Karpas-422 (cell line): ENCODE measurements around the gene METRNL. TPM values are rescaled to one million over a fixed set of nuclear protein-coding genes. Genes with fewer than 3 reads are reported as not detected.
A peak's percentile ranks its signal among the peaks of the same experiment; 100 is the strongest.

Experiments used
- DNase-seq: peaks from one replicate; pipeline ENCODE4 v3.0.0-alpha.2; 2015
- H2AFZ ChIP-seq: fragments of 200-600 bp; sonication (generic); 2 replicates; pipeline ENCODE4 v1.6.1; 2014; ENCODE audit warnings: antibody characterized with exemption, low read length, mixed read lengths
- H3K27ac ChIP-seq: fragments of 200-600 bp; sonication (generic); 2 replicates; pipeline ENCODE4 v1.5.1; 2014; ENCODE audit warnings: mild to moderate bottlenecking, low read length, moderate library complexity
- H3K27me3 ChIP-seq: fragments of 200-600 bp; sonication (generic); 2 replicates; pipeline ENCODE4 v1.6.1; 2014; ENCODE audit warnings: low read length, mixed read lengths
- H3K36me3 ChIP-seq: fragments of 200-600 bp; sonication (generic); 2 replicates; pipeline ENCODE4 v1.6.1; 2014; ENCODE audit warnings: low read length, mixed read lengths; ENCODE audit not compliant: insufficient read depth
- H3K4me1 ChIP-seq: fragments of 200-600 bp; sonication (generic); 2 replicates; pipeline ENCODE4 v1.6.1; 2014; ENCODE audit warnings: mild to moderate bottlenecking, low read length, mixed read lengths
- H3K4me2 ChIP-seq: fragments of 200-600 bp; sonication (generic); 2 replicates; pipeline ENCODE4 v1.6.1; 2014; ENCODE audit warnings: low read length, low read depth, mild to moderate bottlenecking; ENCODE audit not compliant: poor library complexity, severe bottlenecking
- H3K4me3 ChIP-seq: fragments of 200-600 bp; sonication (generic); 2 replicates; pipeline ENCODE4 v1.5.1; 2014; ENCODE audit warnings: mild to moderate bottlenecking, antibody characterized with exemption, low read length, mixed read lengths
- H3K79me2 ChIP-seq: fragments of 200-600 bp; sonication (generic); 2 replicates; pipeline ENCODE4 v1.6.1; 2014; ENCODE audit warnings: mild to moderate bottlenecking, low read length, mixed read lengths
- H3K9ac ChIP-seq: fragments of 200-600 bp; sonication (generic); 2 replicates; pipeline ENCODE4 v1.6.0; 2014; ENCODE audit warnings: low read length
- H3K9me2 ChIP-seq: fragments of 200-600 bp; sonication (generic), shearing (Covaris generic); replicated peaks from 2 replicates; pipeline ENCODE4 v1.6.0; 2014; ENCODE audit warnings: mild to moderate bottlenecking, low read length, moderate library complexity; ENCODE audit not compliant: insufficient read depth
- H3K9me3 ChIP-seq: fragments of 300-700, 200-600 bp; sonication (generic); 2 replicates; pipeline ENCODE4 v1.6.1; 2014; ENCODE audit warnings: low read length, mixed read lengths
- H4K20me1 ChIP-seq: fragments of 200-600 bp; sonication (generic); 2 replicates; pipeline ENCODE4 v1.6.1; 2014; ENCODE audit warnings: mild to moderate bottlenecking, antibody characterized with exemption, low read length, low read depth; ENCODE audit not compliant: insufficient read depth
- total RNA-seq: library from RNA; depleted of rRNA; stranded (reverse); fragments of >200 nt; shearing (Covaris generic); gene quantifications from 2 replicates; pipeline ENCODE4 v1.2.3, GENCODE V29; 2014; ENCODE audit warnings: low replicate concordance

Gene METRNL
- total RNA-seq, 1 experiment from 2014 or later, result 2.4 TPM

GRCh38 chr17:83078378-83079351 lies 744 bp upstream of the METRNL start:
- H3K9me2 ChIP-seq, result no peaks in the 10 kb centered on the region
- H3K36me3 ChIP-seq, result no peaks in the 10 kb centered on the region
- H3K4me2 ChIP-seq, result peak overlapping the region; percentile 66
- peak overlapping the region; percentile 62 for H3K4me3 ChIP-seq
- H3K27ac ChIP-seq, result no peak overlapping the region
- DNase-seq, result no peak
- H3K4me1 ChIP-seq, result peaks cover 14% of the 10 kb centered on the region
- no peak overlapping the region for H2AFZ ChIP-seq
- H3K9ac ChIP-seq, result peak overlapping the region; percentile 58
- no peaks in the 10 kb centered on the region for H3K79me2 ChIP-seq
- no peaks in the 10 kb centered on the region for H3K27me3 ChIP-seq
- 0 out of 2 replicates have a peak, but pooled peaks cover 3% of the 10 kb centered on the region for H4K20me1 ChIP-seq
- H3K9me3 ChIP-seq, result no peaks in the 10 kb centered on the region

- Histone ChIP-seq H3K9ac (0 out of 2 replicates have a peak overlapping the region, but pooled peaks have one; percentile 27), H4K20me1 (0 out of 2 replicates have a peak, but pooled peaks cover 3% of the 10 kb centered on the region), H3K4me3 (peak overlapping the region; percentile 57; the same call in 1 of the 2 replicates), H3K27me3 (no peaks in the 10 kb centered on the region), H3K27ac (no peak overlapping the region), H3K4me2 (peak overlapping the region; percentile 63), H3K9me3 (no peaks in the 10 kb centered on the region), H3K4me1 (peaks cover 14% of the 10 kb centered on the region), H3K79me2 (no peaks in the 10 kb centered on the region), H2AFZ (no peak overlapping the region), H3K36me3 (no peaks in the 10 kb centered on the region), H3K9me2 (no peaks in the 10 kb centered on the region)
- no peak for DNase-seq
Observed at GRCh38 chr17:83079766-83080578, 563 bp downstream of the METRNL start.

GRCh38 chr17:83080579-83080857 lies 1.1 kb downstream of the METRNL start:
- Histone ChIP-seq H4K20me1 (0 out of 2 replicates have a peak, but pooled peaks cover 3% of the 10 kb centered on the region), H3K9ac (0 out of 2 replicates have a peak overlapping the region, but pooled peaks have one; percentile 27), H3K4me2 (peak overlapping the region; percentile 63), H3K27ac (no peak overlapping the region), H3K9me2 (no peaks in the 10 kb centered on the region), H3K4me3 (peak overlapping the region; percentile 57; the same call in 1 of the 2 replicates), H2AFZ (no peak overlapping the region), H3K9me3 (no peaks in the 10 kb centered on the region), H3K4me1 (peaks cover 14% of the 10 kb centered on the region), H3K36me3 (no peaks in the 10 kb centered on the region), H3K79me2 (no peaks in the 10 kb centered on the region), H3K27me3 (no peaks in the 10 kb centered on the region)
- DNase-seq, result peak; percentile 51

- Histone ChIP-seq H3K9ac (peak overlapping the region; percentile 39), H4K20me1 (0 out of 2 replicates have a peak, but pooled peaks cover 3% of the 10 kb centered on the region), H2AFZ (no peak overlapping the region), H3K9me2 (no peaks in the 10 kb centered on the region), H3K27me3 (no peaks in the 10 kb centered on the region), H3K4me3 (peak overlapping the region; percentile 57), H3K36me3 (no peaks in the 10 kb centered on the region), H3K27ac (no peak overlapping the region), H3K9me3 (no peaks in the 10 kb centered on the region), H3K79me2 (no peaks in the 10 kb centered on the region), H3K4me2 (peak overlapping the region; percentile 63), H3K4me1 (peaks cover 14% of the 10 kb centered on the region)
- DNase-seq, result no peak
Observed at GRCh38 chr17:83080858-83081683, 1.7 kb downstream of the METRNL start.

- Histone ChIP-seq H3K79me2 (no peaks in the 10 kb centered on the region), H3K27me3 (no peaks in the 10 kb centered on the region), H3K9me3 (no peaks in the 10 kb centered on the region), H3K36me3 (no peaks in the 10 kb centered on the region), H4K20me1 (0 out of 2 replicates have a peak, but pooled peaks cover 3% of the 10 kb centered on the region), H3K9ac (no peak overlapping the region), H2AFZ (no peak overlapping the region), H3K9me2 (no peaks in the 10 kb centered on the region), H3K4me2 (no peak overlapping the region), H3K27ac (no peak overlapping the region), H3K4me3 (no peak overlapping the region), H3K4me1 (peaks cover 14% of the 10 kb centered on the region)
- no peak for DNase-seq
Observed at GRCh38 chr17:83081684-83082201, 2.3 kb downstream of the METRNL start.

GRCh38 chr17:83082424-83082823 lies 3.0 kb downstream of the METRNL start:
- no peak overlapping the region for H2AFZ ChIP-seq
- H3K27me3 ChIP-seq, result no peaks in the 10 kb centered on the region
- H3K79me2 ChIP-seq, result no peaks in the 10 kb centered on the region
- no peaks in the 10 kb centered on the region for H4K20me1 ChIP-seq
- no peak overlapping the region for H3K4me3 ChIP-seq
- H3K9me3 ChIP-seq, result no peaks in the 10 kb centered on the region
- no peak overlapping the region for H3K9ac ChIP-seq
- H3K9me2 ChIP-seq, result no peaks in the 10 kb centered on the region
- no peak for DNase-seq
- H3K36me3 ChIP-seq, result no peaks in the 10 kb centered on the region
- H3K27ac ChIP-seq, result no peak overlapping the region
- H3K4me1 ChIP-seq, result peaks cover 14% of the 10 kb centered on the region
- no peak overlapping the region for H3K4me2 ChIP-seq

- no peak overlapping the region for H2AFZ ChIP-seq
- no peak overlapping the region for H3K4me3 ChIP-seq
- H3K27ac ChIP-seq, result no peak overlapping the region
- no peaks in the 10 kb centered on the region for H3K9me3 ChIP-seq
- no peak overlapping the region for H3K4me2 ChIP-seq
- DNase-seq, result no peak
- H3K36me3 ChIP-seq, result no peaks in the 10 kb centered on the region
- peaks cover 14% of the 10 kb centered on the region for H3K4me1 ChIP-seq
- no peaks in the 10 kb centered on the region for H3K79me2 ChIP-seq
- H3K9me2 ChIP-seq, result no peaks in the 10 kb centered on the region
- H3K27me3 ChIP-seq, result no peaks in the 10 kb centered on the region
- H4K20me1 ChIP-seq, result no peaks in the 10 kb centered on the region
- no peak overlapping the region for H3K9ac ChIP-seq
Observed at GRCh38 chr17:83082909-83083367, 3.5 kb downstream of the METRNL start.
